T-helper 2 cell treated with Interferon-gamma antibody and Interleukin-4, amounts not matched to agents 100 ng/mL and 5 ng/mL, for 36 hours (primary cell): ENCODE data around the gene ITIH3. TPM values are rescaled to one million over a fixed set of nuclear protein-coding genes. Genes with fewer than 3 reads are reported as not detected.

Experiments
- intact Hi-C: fragments of 100-400 bp; cut with micrococcal nuclease; formaldehyde crosslinking; loops from one replicate; pipeline ENCODE4 v1.15.1; 2023
- total RNA-seq: library from RNA; stranded (reverse); gene quantifications from 2 replicates; pipeline ENCODE4 v1.2.3, GENCODE V29; 2022

The ITIH3 gene
- total RNA-seq, 1 donor from 2014 or later: not detected

- intact Hi-C loops: no loop called here
Measured at GRCh38 chr3:52793702-52794611, 639 bp upstream of the ITIH3 start.

- intact Hi-C loops: no loop called here
Measured at GRCh38 chr3:52795298-52795900, 803 bp downstream of the ITIH3 start.

- intact Hi-C loops: no loop called here
Measured at GRCh38 chr3:52796411-52796810, 1.8 kb downstream of the ITIH3 start.

GRCh38 chr3:52798376-52798977 is 3.9 kb downstream of the ITIH3 start:
- intact Hi-C loops: no loop called here

GRCh38 chr3:52798978-52799476 is 4.4 kb downstream of the ITIH3 start:
- intact Hi-C loops: no loop called here

- intact Hi-C loops: no loop called here
Measured at GRCh38 chr3:52800079-52800478, 5.5 kb downstream of the ITIH3 start.

- intact Hi-C loops: no loop called here
Measured at GRCh38 chr3:52801839-52802238, 7.2 kb downstream of the ITIH3 start.

- intact Hi-C loops: no loop called here
Measured at GRCh38 chr3:52805270-52806039, 10.9 kb downstream of the ITIH3 start.

- intact Hi-C loops: no loop called here
Measured at GRCh38 chr3:52809149-52809548, 14.6 kb downstream of the ITIH3 start.

- intact Hi-C loops: no loop called here
Measured at GRCh38 chr3:52809662-52810377, 15.2 kb downstream of the ITIH3 start.

- intact Hi-C loops: no loop called here
Measured at GRCh38 chr3:52810923-52811322, 16.3 kb downstream of the ITIH3 start.

- intact Hi-C loops: no loop called here
Measured at GRCh38 chr3:52811452-52812011, 16.9 kb downstream of the ITIH3 start.

- intact Hi-C loops: no loop called here
Measured at GRCh38 chr3:52813810-52814209, 19.2 kb downstream of the ITIH3 start.

GRCh38 chr3:52816199-52816598 is 21.6 kb downstream of the ITIH3 start:
- intact Hi-C loops: no loop called here

- intact Hi-C loops: no loop called here
Measured at GRCh38 chr3:52816654-52817053, 22.1 kb downstream of the ITIH3 start.

GRCh38 chr3:52817221-52817620 is 22.6 kb downstream of the ITIH3 start:
- intact Hi-C loops: no loop called here

- intact Hi-C loops: no loop called here
Measured at GRCh38 chr3:52817860-52818259, 23.3 kb downstream of the ITIH3 start.

- intact Hi-C loops: no loop called here
Measured at GRCh38 chr3:52819936-52820335, 25.3 kb downstream of the ITIH3 start.

GRCh38 chr3:52820736-52821135 is 26.1 kb downstream of the ITIH3 start:
- intact Hi-C loops: no loop called here

- intact Hi-C loops: no loop called here
Measured at GRCh38 chr3:52822363-52822762, 27.8 kb downstream of the ITIH3 start.
